ENCODE data around the gene CACNA1B. TPM values are rescaled to one million over a fixed set of nuclear protein-coding genes. Genes with fewer than 3 reads are reported as not detected.

Gene CACNA1B
- total RNA-seq, 1 donor from 2014 or later: 0.74 TPM

DNA sequence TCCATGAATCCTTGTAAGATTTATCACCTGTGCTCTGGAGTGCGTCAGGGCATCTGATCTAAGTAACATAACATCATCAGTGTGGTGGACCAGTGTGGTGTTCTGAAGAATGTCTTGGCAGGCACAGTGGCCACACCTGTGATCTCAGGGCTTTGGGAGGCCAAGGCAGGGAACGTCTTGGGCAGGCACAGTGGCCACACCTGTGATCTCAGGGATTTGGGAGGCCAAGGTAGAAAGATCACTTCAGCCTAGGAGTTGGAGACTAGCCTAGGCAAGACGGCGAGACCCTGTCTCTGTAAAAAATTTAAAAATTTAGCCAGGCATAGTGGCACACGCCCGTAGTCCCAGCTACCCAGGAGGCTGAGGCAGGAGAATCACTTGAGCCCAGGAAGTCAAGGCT is 185.5 kb downstream of the CACNA1B start:
- no peaks in the 10 kb centered on the region for H3K27me3 ChIP-seq
- peak in 1 of 2 donors; percentile 77 for DNase-seq (ENCODE audit: extremely low spot score in 2 of 2)

DNA sequence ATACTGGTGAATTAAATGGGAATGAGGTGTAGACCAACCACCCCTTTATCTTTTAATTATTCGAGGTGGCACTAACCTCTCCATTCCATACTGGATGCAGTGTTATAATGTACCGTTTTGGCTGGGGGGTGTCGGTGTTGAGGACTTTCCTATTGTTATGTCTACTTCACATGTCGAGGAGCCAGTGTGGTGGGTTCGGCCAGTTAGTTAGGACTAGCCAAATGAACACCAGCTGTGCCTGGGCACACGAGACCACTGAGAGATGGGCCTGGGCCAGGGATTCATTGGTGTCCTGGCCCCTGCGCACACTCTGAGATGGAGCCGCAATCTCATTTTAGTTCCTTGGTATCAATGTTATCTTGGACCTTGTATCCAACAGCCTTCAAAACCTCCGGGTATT is 186.2 kb downstream of the CACNA1B start:
- H3K4me1 ChIP-seq: no peaks in the 10 kb centered on the region

More for the DNA sequence above, 185.5 kb downstream of the CACNA1B start:
- Histone ChIP-seq H3K36me3 (no peaks in the 10 kb centered on the region), H3K4me1 (no peaks in the 10 kb centered on the region), H3K9me3 (no peaks in the 10 kb centered on the region), H3K4me3 (no peak overlapping the region), H3K27ac (no peak overlapping the region)
- no peak for TF ChIP-seq POLR2A (IDR thresholded peaks at IDR 0.05)
- TF ChIP-seq POLR2AphosphoS5 (IDR thresholded peaks at IDR 0.05; ENCODE audit: insufficient read depth in 1 of 2, low read depth in 1 of 2): no peak
- TF ChIP-seq, protein P1, sequence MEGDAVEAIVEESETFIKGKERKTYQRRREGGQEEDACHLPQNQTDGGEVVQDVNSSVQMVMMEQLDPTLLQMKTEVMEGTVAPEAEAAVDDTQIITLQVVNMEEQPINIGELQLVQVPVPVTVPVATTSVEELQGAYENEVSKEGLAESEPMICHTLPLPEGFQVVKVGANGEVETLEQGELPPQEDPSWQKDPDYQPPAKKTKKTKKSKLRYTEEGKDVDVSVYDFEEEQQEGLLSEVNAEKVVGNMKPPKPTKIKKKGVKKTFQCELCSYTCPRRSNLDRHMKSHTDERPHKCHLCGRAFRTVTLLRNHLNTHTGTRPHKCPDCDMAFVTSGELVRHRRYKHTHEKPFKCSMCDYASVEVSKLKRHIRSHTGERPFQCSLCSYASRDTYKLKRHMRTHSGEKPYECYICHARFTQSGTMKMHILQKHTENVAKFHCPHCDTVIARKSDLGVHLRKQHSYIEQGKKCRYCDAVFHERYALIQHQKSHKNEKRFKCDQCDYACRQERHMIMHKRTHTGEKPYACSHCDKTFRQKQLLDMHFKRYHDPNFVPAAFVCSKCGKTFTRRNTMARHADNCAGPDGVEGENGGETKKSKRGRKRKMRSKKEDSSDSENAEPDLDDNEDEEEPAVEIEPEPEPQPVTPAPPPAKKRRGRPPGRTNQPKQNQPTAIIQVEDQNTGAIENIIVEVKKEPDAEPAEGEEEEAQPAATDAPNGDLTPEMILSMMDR (IDR thresholded peaks at IDR 0.05): no peak
- intact Hi-C loops (cut with DNase I): no loop called here

DNA sequence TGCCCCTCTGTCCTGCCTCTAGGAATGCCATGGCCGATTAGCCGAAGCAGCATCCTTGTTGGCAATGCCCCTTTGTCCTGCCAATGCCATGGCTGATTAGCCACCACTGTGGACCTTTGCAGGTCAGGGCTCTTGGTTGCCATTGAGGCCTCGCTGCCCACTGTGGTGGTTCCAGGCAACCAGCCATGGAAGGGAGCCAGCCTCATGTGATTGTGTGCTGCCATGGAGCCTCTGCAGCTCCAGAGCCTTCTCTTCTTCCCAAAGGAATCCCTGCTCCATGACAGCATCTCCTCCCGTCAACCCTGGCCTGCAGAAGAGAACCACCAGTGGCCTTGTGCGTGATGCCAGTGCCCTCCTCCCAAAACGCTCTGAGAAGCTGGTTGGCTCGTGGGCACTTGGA is 187.0 kb downstream of the CACNA1B start:
- TF ChIP-seq POLR2A (IDR thresholded peaks at IDR 0.05): no peak
- TF ChIP-seq, protein P1 (IDR thresholded peaks at IDR 0.05): no peak
- no peak for TF ChIP-seq POLR2AphosphoS5 (IDR thresholded peaks at IDR 0.05; ENCODE audit: insufficient read depth in 1 of 2, low read depth in 1 of 2)
- DNase-seq (ENCODE audit: extremely low spot score in 2 of 2): peak in 1 of 2 donors; percentile 84
- Histone ChIP-seq H3K36me3 (no peaks in the 10 kb centered on the region), H3K27ac (no peak overlapping the region), H3K27me3 (no peaks in the 10 kb centered on the region), H3K4me1 (no peaks in the 10 kb centered on the region), H3K9me3 (no peaks in the 10 kb centered on the region), H3K4me3 (no peak overlapping the region)
- intact Hi-C loops (cut with DNase I): no loop called here

More for the DNA sequence above, 186.2 kb downstream of the CACNA1B start:
- TF ChIP-seq POLR2AphosphoS5 (IDR thresholded peaks at IDR 0.05; ENCODE audit: insufficient read depth in 1 of 2, low read depth in 1 of 2) (no peak), POLR2A (IDR thresholded peaks at IDR 0.05) (no peak)
- TF ChIP-seq, protein P1 (IDR thresholded peaks at IDR 0.05): no peak
- no peak overlapping the region for H3K27ac ChIP-seq
- peak in 1 of 2 donors; percentile 55 for DNase-seq (ENCODE audit: extremely low spot score in 2 of 2)
- no peaks in the 10 kb centered on the region for H3K9me3 ChIP-seq
- intact Hi-C loops (cut with DNase I): no loop called here
- H3K27me3 ChIP-seq: no peaks in the 10 kb centered on the region
- no peaks in the 10 kb centered on the region for H3K36me3 ChIP-seq
- H3K4me3 ChIP-seq: no peak overlapping the region

DNA sequence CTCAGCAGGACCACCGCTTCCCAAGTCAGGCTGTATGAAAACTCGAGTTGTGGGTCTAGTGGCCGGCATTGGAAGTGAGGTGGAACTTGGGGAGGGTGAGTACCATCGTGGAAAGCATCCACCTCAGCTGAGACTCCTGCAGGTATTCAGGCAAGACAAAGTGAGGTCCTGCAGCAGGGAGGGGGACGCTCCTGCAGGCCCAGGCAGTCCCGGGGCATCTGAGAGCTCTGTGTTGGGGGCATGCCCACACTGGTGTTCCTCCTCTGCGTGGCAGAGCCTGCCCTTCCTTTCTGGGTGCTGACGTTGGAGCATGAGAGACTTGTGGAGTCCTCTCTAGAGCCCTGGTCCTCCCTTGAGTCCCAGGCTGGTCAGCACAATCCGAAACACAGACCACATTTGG is 187.7 kb downstream of the CACNA1B start:
- intact Hi-C loops (cut with DNase I): no loop called here
- no peaks in the 10 kb centered on the region for H3K4me1 ChIP-seq
- TF ChIP-seq, protein P1 (IDR thresholded peaks at IDR 0.05): no peak
- TF ChIP-seq POLR2AphosphoS5 (IDR thresholded peaks at IDR 0.05; ENCODE audit: insufficient read depth in 1 of 2, low read depth in 1 of 2): no peak
- TF ChIP-seq POLR2A (IDR thresholded peaks at IDR 0.05): no peak
- H3K9me3 ChIP-seq: no peaks in the 10 kb centered on the region
- no peak overlapping the region for H3K27ac ChIP-seq
- DNase-seq (ENCODE audit: extremely low spot score in 2 of 2): peak in 1 of 2 donors; percentile 72
- no peaks in the 10 kb centered on the region for H3K36me3 ChIP-seq
- H3K4me3 ChIP-seq: no peak overlapping the region
- H3K27me3 ChIP-seq: no peaks in the 10 kb centered on the region

DNA sequence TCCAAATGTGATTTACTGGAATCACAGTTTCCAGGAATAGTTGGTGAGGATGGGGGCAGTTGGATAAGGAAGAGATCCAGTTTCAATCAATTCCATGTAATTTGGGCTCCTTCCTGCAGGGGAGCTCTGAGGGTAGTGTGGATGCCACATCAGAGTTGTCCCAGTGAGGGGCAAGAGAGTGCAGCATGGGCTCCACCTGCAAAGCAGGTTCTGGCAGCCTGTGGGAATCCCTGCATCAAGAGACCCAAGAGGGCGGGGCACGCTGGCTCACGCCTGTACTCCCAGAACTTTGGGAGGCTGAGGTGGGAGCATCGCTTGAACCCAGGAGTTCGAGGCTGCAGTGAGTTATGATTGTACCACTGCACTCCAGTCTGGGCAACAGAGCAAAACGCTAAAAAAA is 188.5 kb downstream of the CACNA1B start:
- Histone ChIP-seq H3K4me1 (no peaks in the 10 kb centered on the region), H3K4me3 (no peak overlapping the region), H3K9me3 (no peaks in the 10 kb centered on the region), H3K36me3 (no peaks in the 10 kb centered on the region), H3K27me3 (no peaks in the 10 kb centered on the region), H3K27ac (no peak overlapping the region)
- TF ChIP-seq POLR2A (IDR thresholded peaks at IDR 0.05) (no peak), POLR2AphosphoS5 (IDR thresholded peaks at IDR 0.05; ENCODE audit: insufficient read depth in 1 of 2, low read depth in 1 of 2) (no peak)
- TF ChIP-seq, protein P1 (IDR thresholded peaks at IDR 0.05): no peak
- peak in 1 of 2 donors; percentile 81 for DNase-seq (ENCODE audit: extremely low spot score in 2 of 2)
- intact Hi-C loops (cut with DNase I): no loop called here

Measured in vagina (tissue), 2 donors.